Immature natural killer cell (primary cell): Measurements from ENCODE around the gene BCL6. TPM values are rescaled to one million over a fixed set of nuclear protein-coding genes. Genes with fewer than 3 reads are reported as not detected.

ENCODE experiments used
- DNase-seq, 3 donors: peaks; one replicate each; pipeline ENCODE4 v3.0.0; 2022; ENCODE audit warnings: mixed read lengths in 1 of 3
- H3K27ac Mint-ChIP-seq, 6 donors: one replicate each; pipeline ENCODE4 v1.8.0; 2020; ENCODE audit warnings: mixed read lengths in 6 of 6, mild to moderate bottlenecking in 5 of 6, inconsistent platforms in 4 of 6, moderate library complexity in 3 of 6
- H3K27me3 Mint-ChIP-seq, 3 donors: one replicate each; pipeline ENCODE4 v1.8.0; 2020 to 2021; ENCODE audit warnings: low read depth in 3 of 3, mild to moderate bottlenecking in 3 of 3, mixed read lengths in 3 of 3, moderate library complexity in 3 of 3, inconsistent platforms in 1 of 3
- H3K36me3 Mint-ChIP-seq, 3 donors: one replicate each; pipeline ENCODE4 v1.8.0; 2020; ENCODE audit warnings: mixed read lengths in 3 of 3, inconsistent platforms in 2 of 3, mild to moderate bottlenecking in 2 of 3
- H3K4me1 Mint-ChIP-seq, 2 donors: one replicate each; pipeline ENCODE4 v1.8.0; 2020; ENCODE audit warnings: inconsistent platforms in 2 of 2, mild to moderate bottlenecking in 2 of 2, mixed read lengths in 2 of 2, moderate library complexity in 1 of 2
- H3K4me3 Mint-ChIP-seq, 5 donors: one replicate each; pipeline ENCODE4 v1.8.0; 2020; ENCODE audit warnings: mild to moderate bottlenecking in 5 of 5, mixed read lengths in 5 of 5, inconsistent platforms in 3 of 5, moderate library complexity in 3 of 5
- H3K9me3 Mint-ChIP-seq, 6 donors: one replicate each; pipeline ENCODE4 v1.8.0; 2020; ENCODE audit warnings: mild to moderate bottlenecking in 6 of 6, mixed read lengths in 6 of 6, inconsistent platforms in 4 of 6, moderate library complexity in 3 of 6
- polyA plus RNA-seq, 3 donors: library from polyadenylated mRNA; unstranded; fragments of 300-500 nt; fragmentation: Illumina TruSeq; gene quantifications; one replicate each; pipeline ENCODE4 v1.2.3, GENCODE V29; 2021

BCL6 gene
- polyA plus RNA-seq, 3 donors from 2014 or later = 3.2 to 4.7 (median 4.6) TPM

GRCh38 chr3:187709155-187709554 is 36.1 kb downstream of the BCL6 start:
- H3K27me3 Mint-ChIP-seq = peaks cover 0 to 1% (median 0%) of the 10 kb centered on the region in 3 donors
- no peak overlapping the region for H3K27ac Mint-ChIP-seq
- H3K4me1 Mint-ChIP-seq = peaks cover 1 to 5% of the 10 kb centered on the region in 2 donors
- DNase-seq = no peak
- no peaks in the 10 kb centered on the region for H3K9me3 Mint-ChIP-seq
- no peaks in the 10 kb centered on the region for H3K36me3 Mint-ChIP-seq
- no peak overlapping the region for H3K4me3 Mint-ChIP-seq

DNA sequence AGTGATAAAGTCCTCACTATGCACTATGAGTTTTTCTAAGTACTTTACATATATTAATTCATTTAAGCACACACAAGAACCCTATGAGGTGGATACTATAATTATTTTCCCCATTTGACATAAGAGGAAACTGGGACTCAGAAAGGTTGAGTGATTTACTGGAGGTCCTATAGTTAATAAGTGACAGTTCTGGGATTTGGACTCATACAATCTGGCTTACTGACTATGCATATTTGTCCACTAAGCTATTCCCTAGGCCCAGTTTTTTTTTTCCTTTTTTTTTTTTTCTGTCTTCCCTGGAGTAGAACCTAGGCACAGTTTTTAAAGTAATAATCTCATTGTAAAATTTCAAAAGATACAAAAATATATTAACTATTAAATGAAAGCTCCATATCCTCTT is 36.6 kb downstream of the BCL6 start:
- H3K27me3 Mint-ChIP-seq = peaks cover 0 to 1% (median 0%) of the 10 kb centered on the region in 3 donors
- H3K9me3 Mint-ChIP-seq = no peaks in the 10 kb centered on the region
- H3K36me3 Mint-ChIP-seq = no peaks in the 10 kb centered on the region
- no peak for DNase-seq
- no peak overlapping the region for H3K4me3 Mint-ChIP-seq
- H3K27ac Mint-ChIP-seq = no peak overlapping the region
- peaks cover under 1 to 1% of the 10 kb centered on the region in 2 donors for H3K4me1 Mint-ChIP-seq

GRCh38 chr3:187706971-187707370 is 38.3 kb downstream of the BCL6 start:
- Mint-ChIP-seq H3K27ac (no peak overlapping the region), H3K27me3 (peaks cover 0 to 1% (median 0%) of the 10 kb centered on the region in 3 donors), H3K36me3 (no peaks in the 10 kb centered on the region), H3K4me3 (no peak overlapping the region), H3K4me1 (no peaks in the 10 kb centered on the region), H3K9me3 (no peaks in the 10 kb centered on the region)
- no peak for DNase-seq

- H3K4me1 Mint-ChIP-seq = no peaks in the 10 kb centered on the region
- no peaks in the 10 kb centered on the region for H3K36me3 Mint-ChIP-seq
- no peaks in the 10 kb centered on the region for H3K9me3 Mint-ChIP-seq
- DNase-seq = no peak
- peaks cover 0 to 3% (median 1%) of the 10 kb centered on the region in 3 donors for H3K27me3 Mint-ChIP-seq
- no peak overlapping the region for H3K27ac Mint-ChIP-seq
- H3K4me3 Mint-ChIP-seq = no peak overlapping the region
Observed at GRCh38 chr3:187705164-187705563, 40.1 kb downstream of the BCL6 start.

- Mint-ChIP-seq H3K36me3 (no peaks in the 10 kb centered on the region), H3K9me3 (no peaks in the 10 kb centered on the region), H3K4me3 (no peak within 1 kb of the TSS), H3K27me3 (peaks cover 1 to 3% (median 2%) of the 10 kb centered on the region in 3 donors), H3K4me1 (no peaks in the 10 kb centered on the region), H3K27ac (no peak within 1 kb of the TSS)
- no peak for DNase-seq
Observed at GRCh38 chr3:187702507-187703033, 42.7 kb downstream of the BCL6 start, which contains the start of gene RTP2. Gene RTP2, minus strand, starts transcription at chr3:187702557. Its CDS starts 429 bp downstream, at chr3:187702128.

DNA sequence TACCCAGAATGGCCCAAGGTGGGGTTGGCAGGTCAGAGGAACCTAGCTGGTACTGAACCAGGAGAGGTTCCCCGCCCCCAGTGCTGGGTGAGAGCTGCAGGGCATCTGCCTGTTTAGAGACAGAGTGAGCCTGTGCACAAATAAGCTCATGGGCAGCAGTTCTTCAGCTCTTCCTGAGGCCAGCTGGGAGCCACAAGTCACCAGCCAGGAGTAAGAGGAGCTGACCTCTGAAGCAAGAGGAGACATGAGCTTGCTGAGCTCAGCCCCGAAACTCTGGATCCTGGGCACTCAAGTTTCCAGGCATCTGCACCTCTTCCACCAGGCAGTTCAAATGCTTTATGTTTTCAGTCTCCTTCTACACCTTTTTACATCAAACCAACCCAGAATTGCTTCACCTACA is 45.0 kb downstream of the BCL6 start:
- DNase-seq = no peak
- H3K27me3 Mint-ChIP-seq = peaks cover 2 to 6% (median 3%) of the 10 kb centered on the region in 3 donors
- H3K9me3 Mint-ChIP-seq = no peaks in the 10 kb centered on the region
- H3K27ac Mint-ChIP-seq = no peak overlapping the region
- no peak overlapping the region for H3K4me3 Mint-ChIP-seq
- no peaks in the 10 kb centered on the region for H3K4me1 Mint-ChIP-seq
- H3K36me3 Mint-ChIP-seq = no peaks in the 10 kb centered on the region

DNA sequence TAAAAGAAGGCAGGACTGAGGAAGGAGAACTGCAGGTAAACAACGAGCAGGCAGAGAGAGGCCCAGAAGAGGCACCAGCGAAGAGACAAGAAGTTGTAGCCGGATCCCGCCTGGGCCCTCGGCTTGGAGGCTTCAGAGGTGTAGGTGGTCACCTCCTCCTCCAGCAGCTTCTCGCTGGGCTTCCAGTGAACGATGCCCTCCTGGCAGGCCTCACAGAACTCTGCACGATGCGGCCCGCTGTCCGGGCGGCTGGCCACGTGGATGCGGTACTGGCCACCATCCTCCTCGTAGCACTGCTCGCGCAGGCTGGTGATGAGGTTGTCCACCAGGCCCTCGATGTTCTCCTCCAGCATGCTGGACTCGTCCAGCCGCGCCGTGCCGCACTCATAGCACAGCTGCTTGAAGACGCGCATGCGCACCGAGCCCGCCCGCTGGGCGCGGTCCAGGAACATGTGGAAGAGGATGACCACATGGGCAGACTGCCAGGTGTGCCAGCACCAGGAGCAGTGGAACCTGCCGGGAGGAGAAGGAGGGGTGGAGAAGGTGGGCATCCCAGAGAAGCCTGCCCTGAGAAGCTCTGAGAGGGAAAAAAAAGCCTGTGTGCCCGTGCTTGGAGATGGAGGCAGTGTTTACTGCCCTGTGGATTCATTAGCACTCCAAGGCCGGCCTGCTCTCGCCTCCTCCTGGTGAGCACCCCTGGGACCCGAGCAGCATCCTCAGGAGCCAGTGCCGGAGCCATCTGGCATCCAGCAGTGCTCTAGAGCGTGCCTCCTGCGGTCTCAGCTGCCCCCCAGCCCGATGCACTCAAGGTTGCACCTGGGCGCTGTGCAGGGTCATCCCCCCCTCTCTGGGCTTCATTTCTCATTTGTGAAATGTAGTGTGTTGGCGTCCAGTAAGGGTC is 46.5 kb downstream of the BCL6 start:
- no peak overlapping the region for H3K4me3 Mint-ChIP-seq
- no peak for DNase-seq
- no peaks in the 10 kb centered on the region for H3K9me3 Mint-ChIP-seq
- H3K27ac Mint-ChIP-seq = no peak overlapping the region
- H3K27me3 Mint-ChIP-seq = peaks cover 2 to 8% (median 5%) of the 10 kb centered on the region in 3 donors
- H3K4me1 Mint-ChIP-seq = no peaks in the 10 kb centered on the region
- no peaks in the 10 kb centered on the region for H3K36me3 Mint-ChIP-seq

- H3K4me1 Mint-ChIP-seq = no peaks in the 10 kb centered on the region
- H3K4me3 Mint-ChIP-seq = no peak overlapping the region
- no peak for DNase-seq
- H3K27me3 Mint-ChIP-seq = peaks cover 2 to 13% (median 7%) of the 10 kb centered on the region in 3 donors
- no peak overlapping the region for H3K27ac Mint-ChIP-seq
- H3K9me3 Mint-ChIP-seq = no peaks in the 10 kb centered on the region
- H3K36me3 Mint-ChIP-seq = no peaks in the 10 kb centered on the region
Observed at GRCh38 chr3:187696021-187696420, 49.2 kb downstream of the BCL6 start.

DNA sequence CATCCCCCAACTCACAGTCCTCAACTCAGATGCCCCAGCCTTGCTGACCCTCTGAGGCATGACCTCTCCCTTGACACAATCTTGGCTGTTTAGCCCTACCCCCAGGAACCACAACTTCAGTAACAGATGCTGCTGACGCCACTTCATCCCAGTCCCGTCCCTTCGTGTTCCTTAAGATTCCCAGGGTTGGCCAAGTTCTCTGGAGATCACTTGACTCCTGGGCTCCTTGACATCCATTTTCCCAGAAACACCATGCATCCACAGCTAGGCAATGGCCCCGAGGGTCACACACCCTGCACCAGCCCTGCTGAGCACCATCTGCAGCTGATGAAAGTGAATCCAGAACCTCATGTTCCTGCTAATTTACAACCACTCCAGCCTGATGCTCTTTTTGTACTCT is 49.8 kb downstream of the BCL6 start:
- Mint-ChIP-seq H3K36me3 (no peaks in the 10 kb centered on the region), H3K4me1 (no peaks in the 10 kb centered on the region), H3K9me3 (no peaks in the 10 kb centered on the region), H3K27me3 (peaks cover 2 to 10% (median 7%) of the 10 kb centered on the region in 3 donors), H3K27ac (no peak overlapping the region), H3K4me3 (no peak overlapping the region)
- no peak for DNase-seq

GRCh38 chr3:187694801-187695200 is 50.5 kb downstream of the BCL6 start:
- no peaks in the 10 kb centered on the region for H3K4me1 Mint-ChIP-seq
- H3K9me3 Mint-ChIP-seq = no peaks in the 10 kb centered on the region
- no peaks in the 10 kb centered on the region for H3K36me3 Mint-ChIP-seq
- H3K27ac Mint-ChIP-seq = no peak overlapping the region
- H3K27me3 Mint-ChIP-seq = peaks cover 2 to 10% (median 7%) of the 10 kb centered on the region in 3 donors
- DNase-seq = no peak
- no peak overlapping the region for H3K4me3 Mint-ChIP-seq

- H3K36me3 Mint-ChIP-seq = no peaks in the 10 kb centered on the region
- H3K4me3 Mint-ChIP-seq = no peak overlapping the region
- H3K27ac Mint-ChIP-seq = no peak overlapping the region
- peaks cover 0 to 10% (median 7%) of the 10 kb centered on the region in 3 donors for H3K27me3 Mint-ChIP-seq
- H3K9me3 Mint-ChIP-seq = no peaks in the 10 kb centered on the region
- no peaks in the 10 kb centered on the region for H3K4me1 Mint-ChIP-seq
- DNase-seq = no peak
Observed at GRCh38 chr3:187693431-187693830, 51.8 kb downstream of the BCL6 start.

- H3K27me3 Mint-ChIP-seq = peaks cover 0 to 12% (median 8%) of the 10 kb centered on the region in 3 donors
- peaks cover 3 to 14% (median 7%) of the 10 kb centered on the region in 6 donors for H3K9me3 Mint-ChIP-seq
- H3K27ac Mint-ChIP-seq = no peak overlapping the region
- H3K4me1 Mint-ChIP-seq = no peaks in the 10 kb centered on the region
- DNase-seq = no peak
- no peak overlapping the region for H3K4me3 Mint-ChIP-seq
- no peaks in the 10 kb centered on the region for H3K36me3 Mint-ChIP-seq
Observed at GRCh38 chr3:187689984-187690383, 55.3 kb downstream of the BCL6 start.

- Mint-ChIP-seq H3K27ac (no peak overlapping the region), H3K36me3 (no peaks in the 10 kb centered on the region)
Observed at GRCh38 chr3:187686621-187687273, 58.5 kb downstream of the BCL6 start.

DNA sequence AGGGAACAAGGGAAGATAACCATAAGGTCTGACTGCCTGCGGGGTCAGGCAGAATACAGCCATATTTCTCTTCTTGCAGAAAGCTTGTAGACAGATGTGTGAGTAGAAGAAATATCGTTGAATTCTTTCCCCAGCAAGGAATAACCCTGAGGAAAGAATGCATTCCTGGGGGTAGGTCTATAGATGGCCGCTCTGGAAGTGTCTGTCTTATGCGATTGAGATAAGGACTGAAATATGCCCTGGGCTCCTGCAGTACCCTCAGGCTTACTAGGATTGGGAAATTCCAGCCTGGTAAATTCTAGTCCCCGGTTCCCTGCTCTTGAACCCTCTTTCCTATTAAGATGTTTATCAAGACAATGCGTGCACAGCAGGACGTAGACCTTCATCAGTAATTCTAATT is 59.3 kb downstream of the BCL6 start:
- Mint-ChIP-seq H3K4me1 (no peaks in the 10 kb centered on the region), H3K27ac (no peak overlapping the region), H3K9me3 (peaks cover 3 to 14% (median 7%) of the 10 kb centered on the region in 6 donors), H3K36me3 (no peaks in the 10 kb centered on the region), H3K4me3 (no peak overlapping the region), H3K27me3 (peaks cover 2 to 10% (median 6%) of the 10 kb centered on the region in 3 donors)
- no peak for DNase-seq

More at GRCh38 chr3:187686621-187687273, 58.5 kb downstream of the BCL6 start:
- no peak for DNase-seq
- H3K4me3 Mint-ChIP-seq = no peak overlapping the region
- peaks cover 3 to 14% (median 7%) of the 10 kb centered on the region in 6 donors for H3K9me3 Mint-ChIP-seq
- no peaks in the 10 kb centered on the region for H3K4me1 Mint-ChIP-seq
- H3K27me3 Mint-ChIP-seq = peaks cover 2 to 10% (median 6%) of the 10 kb centered on the region in 3 donors
